K562 treated with DMSO at 1 percent for 48 hours (cell line): Measurements from ENCODE around the gene C1QTNF5. TPM values are rescaled to one million over a fixed set of nuclear protein-coding genes. Genes with fewer than 3 reads are reported as not detected.

Source experiments
- total RNA-seq: library from RNA; unstranded; fragments of 300-600 nt; gene quantifications from 2 replicates; pipeline ENCODE4 v1.2.3, GENCODE V29; 2022; ENCODE audit warnings: low replicate concordance; ENCODE audit errors: extremely low read depth

C1QTNF5 gene, protein sequence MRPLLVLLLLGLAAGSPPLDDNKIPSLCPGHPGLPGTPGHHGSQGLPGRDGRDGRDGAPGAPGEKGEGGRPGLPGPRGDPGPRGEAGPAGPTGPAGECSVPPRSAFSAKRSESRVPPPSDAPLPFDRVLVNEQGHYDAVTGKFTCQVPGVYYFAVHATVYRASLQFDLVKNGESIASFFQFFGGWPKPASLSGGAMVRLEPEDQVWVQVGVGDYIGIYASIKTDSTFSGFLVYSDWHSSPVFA
- total RNA-seq, result not detected in 2 replicates

DNA sequence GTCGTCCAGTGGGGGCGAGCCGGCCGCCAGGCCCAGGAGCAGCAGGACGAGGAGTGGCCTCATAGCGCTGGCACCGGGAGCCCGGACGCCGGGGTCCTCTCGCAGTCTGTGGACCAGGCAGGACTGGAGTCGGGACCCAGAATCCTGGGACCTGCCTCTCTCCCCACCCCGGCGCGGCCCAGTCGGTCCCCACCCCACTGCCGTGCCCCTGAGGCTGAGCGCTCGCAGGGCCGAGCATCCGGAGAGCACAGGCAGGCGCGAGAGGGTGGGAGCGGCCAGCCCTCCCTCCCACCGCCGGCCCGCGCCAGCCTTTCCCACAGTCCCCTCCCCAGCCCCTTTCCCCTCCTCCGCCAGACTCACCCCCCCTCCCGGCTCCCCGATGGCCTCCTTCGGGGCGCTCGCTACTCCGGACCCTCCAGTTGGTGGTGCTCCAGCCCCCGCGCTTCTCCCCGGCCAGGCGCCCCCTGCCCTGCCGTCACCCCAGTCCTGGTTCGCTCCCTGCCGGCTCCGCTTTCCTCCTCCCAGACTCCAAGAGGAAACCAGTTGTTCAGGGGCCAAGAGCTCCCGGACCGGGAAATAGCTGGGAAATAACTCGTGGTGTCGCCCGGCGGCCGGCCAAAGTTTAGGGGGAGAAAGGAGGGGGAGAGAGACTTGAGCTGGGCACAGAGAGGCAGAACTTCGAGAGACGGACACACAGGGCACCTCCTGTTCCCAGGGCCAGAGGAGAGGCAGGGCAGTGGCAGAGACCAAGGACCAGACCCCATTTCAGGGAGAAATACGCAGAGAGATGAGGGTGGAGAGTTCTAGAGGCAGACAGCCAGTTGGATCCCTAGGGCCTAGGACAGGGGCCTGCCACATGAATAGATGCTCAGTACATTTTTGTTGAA lies at the start of gene C1QTNF5:
TSS of gene C1QTNF5 (minus strand) at position 549 of the 887 bp plus-strand sequence. CDS start at position 63, 486 bp downstream.

DNA sequence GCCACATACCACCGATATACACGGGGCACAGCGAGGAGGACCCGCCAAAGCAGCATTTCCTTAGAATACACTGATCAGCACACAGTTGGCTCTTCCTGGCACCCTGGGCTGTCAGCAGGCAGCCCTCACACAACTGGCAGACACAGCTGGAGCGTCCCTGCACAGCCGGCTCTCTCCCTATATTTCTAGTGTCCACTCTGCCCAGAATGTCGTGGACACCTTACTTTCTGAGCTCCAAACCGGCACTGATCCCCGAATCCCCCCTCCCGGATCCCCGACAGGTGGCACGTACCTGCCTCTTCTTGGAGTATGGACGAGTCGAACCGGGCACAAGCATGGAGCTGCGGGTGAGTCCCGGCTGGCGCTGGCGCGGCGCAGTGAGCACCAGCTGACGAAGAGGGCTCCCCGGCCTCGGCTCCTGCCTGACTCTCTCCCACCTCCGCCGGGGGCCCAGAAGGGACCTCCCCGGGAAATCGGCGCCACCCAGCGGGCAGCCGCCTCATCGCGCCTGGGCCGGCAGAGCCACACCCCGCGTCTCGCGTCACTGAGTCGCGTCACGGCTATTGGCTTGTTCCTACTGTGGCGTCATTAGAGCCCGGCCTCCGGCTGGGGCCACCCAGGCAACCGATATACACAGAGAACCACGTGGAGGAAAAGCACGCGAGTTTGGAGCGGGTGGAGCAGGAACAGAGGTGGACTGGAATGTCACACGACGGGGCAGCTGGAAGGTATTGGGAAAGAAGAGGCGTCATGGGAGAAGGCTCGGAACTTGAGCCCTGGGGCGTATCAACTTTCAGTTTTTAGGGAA lies 40.7 kb upstream of the C1QTNF5 start, which contains the start of gene USP2:
TSS of gene USP2 (minus strand) at position 510 of the 808 bp plus-strand sequence. CDS start 8,210 bp downstream, outside the sequence.

DNA sequence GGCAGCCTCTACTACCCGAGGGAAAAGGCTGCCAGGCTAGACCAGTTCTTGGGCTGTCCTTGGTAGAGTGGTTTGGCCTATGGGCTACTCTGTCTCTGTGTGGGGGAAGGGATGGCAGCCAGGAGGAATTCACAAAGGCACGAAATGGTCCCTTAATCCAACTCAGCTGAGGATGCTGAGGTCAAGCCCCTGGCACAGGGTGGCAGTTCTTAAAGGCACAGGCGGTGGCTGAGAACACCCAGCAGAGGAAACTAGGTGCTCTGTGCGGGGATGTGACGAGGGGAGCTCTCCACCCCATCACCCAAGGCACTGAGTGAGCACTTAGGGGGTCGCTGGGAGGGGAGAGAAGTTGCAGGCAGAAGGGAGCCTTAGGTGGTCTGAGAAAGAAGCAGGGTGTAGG lies 5.9 kb upstream of the C1QTNF5 start, which contains the start of gene MFRP:
TSS of gene MFRP (minus strand) at position 101 of the 400 bp plus-strand sequence. CDS start 192 bp downstream, outside the sequence.

DNA sequence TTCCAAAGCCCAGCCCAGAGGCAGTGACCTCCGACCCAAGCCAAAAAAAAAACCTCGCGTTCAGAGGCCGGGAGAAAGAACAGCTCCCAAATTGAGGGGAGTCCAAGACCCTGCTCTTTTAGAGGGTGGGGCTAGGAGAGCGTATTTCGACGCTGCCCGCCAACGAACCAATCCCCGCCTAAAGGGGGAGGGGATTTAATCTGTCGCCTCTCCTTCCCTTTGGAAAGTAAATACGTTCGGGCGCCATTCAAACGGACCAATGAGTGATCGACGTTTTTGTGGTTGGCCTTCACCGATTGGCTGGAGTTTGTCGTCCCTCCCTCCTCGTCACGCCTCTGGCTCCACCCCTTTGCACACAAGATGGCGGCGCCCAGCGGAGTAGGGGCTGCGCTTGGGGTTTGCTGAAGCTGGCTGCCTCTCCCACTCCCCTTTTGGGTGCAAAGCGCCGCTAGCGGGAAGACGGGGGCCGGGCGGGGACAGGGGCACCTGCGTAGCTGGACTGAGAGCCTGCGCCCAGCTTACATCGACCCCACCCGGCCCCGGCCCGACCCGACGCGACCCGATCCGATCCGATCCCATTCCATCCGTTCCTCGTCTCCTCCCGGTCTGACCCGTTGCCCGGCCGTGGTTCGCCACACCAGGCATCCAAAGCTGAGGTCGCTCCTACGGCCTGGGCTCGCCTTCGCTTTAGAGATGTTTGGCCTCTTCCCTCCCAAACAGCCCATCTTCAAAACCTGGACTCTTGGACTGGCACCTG lies 6.3 kb downstream of the C1QTNF5 start, which contains the start of gene RNF26:
TSS of gene RNF26 (plus strand) at position 354 of the 757 bp plus-strand sequence. CDS start 596 bp downstream, outside the sequence.

DNA sequence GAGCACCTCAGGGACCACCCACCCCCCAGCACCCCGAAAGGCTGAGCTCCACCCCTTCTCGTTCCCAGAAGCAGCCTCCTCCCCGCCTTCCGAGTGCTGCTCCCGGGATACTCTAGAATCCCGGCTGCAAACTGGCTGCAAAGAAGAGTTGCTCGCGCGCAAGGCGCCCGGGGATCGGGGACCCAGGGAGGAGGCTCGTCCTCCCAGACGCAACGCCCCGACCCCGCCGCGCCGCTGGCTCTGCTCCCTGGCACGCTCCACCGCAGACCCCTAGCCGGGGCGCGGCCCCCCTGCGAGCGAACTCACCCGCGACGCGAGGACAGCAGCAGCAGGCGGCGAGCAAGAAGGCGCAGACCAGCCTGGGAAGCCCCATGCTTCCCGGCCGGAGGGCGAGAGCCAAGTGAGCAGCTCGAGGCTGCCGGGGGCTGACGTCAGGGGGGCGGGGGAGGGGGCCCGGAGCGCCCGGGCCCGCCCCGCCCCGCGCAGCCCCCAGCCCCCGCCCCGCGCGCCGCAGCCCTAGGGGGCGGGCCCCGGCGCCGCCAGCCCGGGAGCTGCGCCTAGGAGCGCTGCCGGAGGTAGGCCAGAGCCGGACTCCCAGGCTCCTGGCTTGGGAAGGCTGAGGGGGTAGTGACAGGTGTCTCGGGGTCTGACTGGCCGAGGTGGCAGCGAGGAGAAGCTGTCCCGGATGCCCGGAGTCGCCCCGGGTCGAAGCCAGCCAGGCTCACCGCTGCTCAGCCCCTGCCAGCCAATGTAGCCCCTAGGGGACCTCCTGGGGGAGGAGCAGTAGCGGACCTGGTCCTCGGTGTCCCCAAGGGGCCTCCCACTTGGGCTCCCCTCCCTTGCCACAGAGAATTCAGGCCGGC lies 23.7 kb downstream of the C1QTNF5 start, which contains the start of gene MCAM:
TSS of gene MCAM (minus strand) at position 402 of the 863 bp plus-strand sequence. CDS start at position 373, 29 bp downstream.

Other genes with a start within 250 kb of the C1QTNF5 start
- not detected in 2 replicates for gene DPAGT1, start 239.0 kb downstream of the C1QTNF5 start, total RNA-seq
- not detected in 2 replicates for gene C2CD2L, start 233.5 kb downstream of the C1QTNF5 start, total RNA-seq
- not detected in 2 replicates for gene HINFP, start 219.3 kb downstream of the C1QTNF5 start, total RNA-seq
- gene ABCG4, start 191.8 kb downstream of the C1QTNF5 start, total RNA-seq, result not detected in 2 replicates
- gene NLRX1, start 172.2 kb downstream of the C1QTNF5 start, total RNA-seq, result not detected in 2 replicates
- gene NHERF4, start 155.4 kb downstream of the C1QTNF5 start, total RNA-seq, result not detected in 2 replicates
- not detected in 2 replicates for gene CBL, start 134.5 kb downstream of the C1QTNF5 start, total RNA-seq
- not detected in 2 replicates for gene MCAM, start 23.8 kb downstream of the C1QTNF5 start, total RNA-seq
- not detected in 2 replicates for gene RNF26, start 6.4 kb downstream of the C1QTNF5 start, total RNA-seq
- not detected in 2 replicates for gene MFRP, start 5.8 kb upstream of the C1QTNF5 start, total RNA-seq
- not detected in 2 replicates for gene USP2, start 40.8 kb upstream of the C1QTNF5 start, total RNA-seq
- not detected in 2 replicates for gene THY1, start 82.3 kb upstream of the C1QTNF5 start, total RNA-seq